NCI-H2081 (cell line): ENCODE measurements around the gene EID2B.
A peak's percentile ranks its signal among the peaks of the same experiment; 100 is the strongest.

Source experiments
- DNase-seq, 2 experiments: peaks; one replicate each; lab custom pipeline; 2025; lab: John Stamatoyannopoulos, UW

Gene EID2B, protein sequence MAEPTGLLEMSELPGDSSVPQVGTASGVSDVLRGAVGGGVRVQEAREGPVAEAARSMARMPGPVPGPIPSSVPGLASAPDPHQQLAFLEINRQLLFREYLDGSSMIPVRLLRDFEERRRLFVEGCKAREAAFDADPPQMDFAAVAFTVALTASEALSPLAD

DNA sequence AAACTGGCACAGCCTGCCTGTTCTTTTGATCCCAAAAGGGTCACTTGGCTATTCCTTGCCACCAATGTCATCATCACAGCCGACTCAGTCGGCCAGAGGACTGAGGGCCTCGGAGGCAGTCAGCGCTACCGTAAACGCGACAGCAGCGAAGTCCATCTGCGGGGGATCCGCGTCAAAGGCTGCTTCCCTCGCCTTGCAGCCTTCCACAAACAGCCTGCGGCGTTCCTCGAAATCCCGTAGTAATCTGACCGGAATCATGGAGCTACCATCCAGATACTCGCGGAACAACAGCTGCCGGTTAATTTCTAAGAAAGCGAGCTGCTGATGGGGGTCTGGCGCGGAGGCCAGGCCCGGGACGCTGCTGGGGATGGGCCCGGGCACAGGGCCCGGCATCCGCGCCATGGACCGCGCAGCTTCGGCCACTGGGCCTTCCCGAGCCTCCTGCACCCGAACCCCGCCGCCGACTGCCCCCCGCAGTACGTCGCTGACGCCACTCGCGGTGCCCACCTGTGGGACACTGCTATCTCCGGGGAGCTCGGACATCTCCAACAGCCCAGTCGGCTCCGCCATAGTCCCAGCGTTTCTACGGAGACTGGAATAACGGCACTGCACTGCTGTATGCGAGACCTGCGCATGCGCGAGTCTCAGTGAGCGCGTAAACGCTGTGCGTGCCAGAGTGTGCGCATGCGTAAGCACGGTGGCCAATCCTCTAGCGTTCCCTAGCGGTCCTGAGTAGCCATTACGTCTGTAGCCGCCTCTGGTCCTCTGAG, at the start of gene EID2B:
Gene EID2B, minus strand, starts transcription at position 620 of the 770 bp plus-strand sequence. Its CDS starts 50 bp downstream, at position 570.
- DNase-seq = peak; percentile 95 to 96

DNA sequence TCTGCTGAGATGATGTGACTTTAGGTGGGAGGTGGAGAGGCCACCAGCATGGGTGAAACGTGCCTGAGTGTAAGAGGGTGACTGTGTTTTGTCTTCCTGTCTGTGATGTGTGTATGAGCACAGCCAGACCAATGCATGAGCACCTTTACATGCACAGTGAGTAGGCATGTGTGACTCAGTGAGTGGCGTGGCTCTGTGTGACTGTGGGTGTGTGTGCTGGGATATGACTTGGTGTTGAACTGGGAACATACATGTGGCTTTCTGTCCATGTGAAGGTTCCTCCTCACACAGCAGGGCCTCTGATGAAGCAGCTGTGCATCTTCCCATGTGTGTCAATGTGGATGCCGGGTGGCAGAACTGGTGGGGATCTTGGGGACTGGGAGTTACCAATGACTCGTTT, 49.8 kb upstream of the EID2B start:
- no peak for DNase-seq

DNA sequence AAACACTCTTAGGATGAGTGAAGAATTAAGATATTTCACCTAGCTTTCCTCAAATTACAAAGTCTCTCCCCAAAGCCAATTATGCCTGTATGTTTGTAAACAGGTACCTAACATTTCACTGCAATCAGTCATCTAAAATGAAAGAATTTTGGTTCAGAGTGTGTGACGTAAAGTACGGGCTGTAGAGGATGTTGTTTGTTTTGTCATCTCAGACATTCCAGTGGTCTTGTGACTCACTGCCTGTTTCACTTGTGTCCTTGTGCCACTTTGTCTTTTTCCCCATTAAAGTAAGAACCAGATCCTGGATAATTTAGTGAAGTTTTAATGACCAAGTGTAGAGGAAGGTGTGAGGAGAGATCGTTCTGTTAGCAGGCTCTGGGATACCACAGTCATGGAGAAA, 36.0 kb upstream of the EID2B start:
- DNase-seq = no peak

DNA sequence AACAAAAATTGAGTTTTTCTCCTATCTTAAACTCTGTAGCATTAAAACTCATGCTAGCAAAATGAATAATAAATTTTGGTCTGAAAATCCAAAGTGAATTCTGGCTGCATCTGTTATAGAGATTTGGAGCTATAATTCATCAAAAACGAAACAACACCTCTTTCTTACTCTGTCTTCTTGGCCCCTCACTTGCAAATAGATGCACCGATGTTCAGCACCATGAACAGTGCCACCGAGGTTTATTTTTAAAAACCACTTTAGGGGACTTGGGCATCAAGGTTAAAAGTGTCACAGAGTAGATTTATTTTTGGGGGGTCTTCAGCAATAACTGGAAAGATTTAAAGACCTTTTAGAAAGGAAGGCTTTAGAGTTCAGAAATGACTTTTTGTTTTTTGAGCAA, 33.4 kb upstream of the EID2B start:
- DNase-seq = no peak

DNA sequence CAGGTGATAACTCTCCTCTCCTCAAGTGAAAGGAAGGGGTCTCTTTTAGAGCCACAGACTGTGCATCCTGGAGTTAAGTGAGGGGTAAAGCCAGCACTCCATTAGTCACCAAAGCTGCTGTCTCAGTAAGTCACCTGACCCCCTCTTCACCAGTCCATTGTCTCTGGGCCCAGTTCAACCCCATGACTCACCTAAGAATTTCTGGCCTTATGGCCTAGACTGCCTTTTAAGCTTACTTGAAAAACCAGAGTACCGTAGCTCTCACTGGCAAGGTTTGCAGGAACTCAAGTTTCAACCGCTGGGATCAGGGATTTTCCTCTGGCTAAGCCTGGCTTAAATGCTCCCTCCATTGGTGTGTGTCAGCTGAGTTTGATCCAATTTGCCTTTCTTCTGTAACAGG, 30.8 kb upstream of the EID2B start:
- no peak for DNase-seq

DNA sequence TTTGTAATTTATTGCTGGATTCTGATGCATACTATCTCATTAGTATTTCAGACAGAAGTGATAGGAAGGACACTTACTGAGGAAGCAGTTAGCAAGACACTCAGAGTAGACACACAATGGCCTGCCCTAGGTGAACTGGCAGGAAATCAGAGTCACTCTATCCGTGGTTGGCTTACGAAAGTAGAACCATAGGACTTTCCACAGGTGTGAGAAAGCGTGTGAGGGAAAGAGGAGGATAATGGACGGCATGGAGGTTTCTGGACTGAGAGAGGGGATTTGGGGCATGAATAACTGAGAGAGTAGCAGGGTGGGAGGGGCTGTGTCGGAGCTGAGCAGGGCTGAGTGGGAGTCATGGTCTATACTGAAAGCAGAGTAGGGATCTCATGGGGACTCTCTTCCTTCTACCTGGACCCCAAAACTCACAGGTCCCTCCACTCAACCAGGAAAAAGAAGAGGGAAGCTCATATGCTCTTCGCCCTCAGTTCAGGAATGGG, 26.0 kb upstream of the EID2B start:
- DNase-seq = no peak

DNA sequence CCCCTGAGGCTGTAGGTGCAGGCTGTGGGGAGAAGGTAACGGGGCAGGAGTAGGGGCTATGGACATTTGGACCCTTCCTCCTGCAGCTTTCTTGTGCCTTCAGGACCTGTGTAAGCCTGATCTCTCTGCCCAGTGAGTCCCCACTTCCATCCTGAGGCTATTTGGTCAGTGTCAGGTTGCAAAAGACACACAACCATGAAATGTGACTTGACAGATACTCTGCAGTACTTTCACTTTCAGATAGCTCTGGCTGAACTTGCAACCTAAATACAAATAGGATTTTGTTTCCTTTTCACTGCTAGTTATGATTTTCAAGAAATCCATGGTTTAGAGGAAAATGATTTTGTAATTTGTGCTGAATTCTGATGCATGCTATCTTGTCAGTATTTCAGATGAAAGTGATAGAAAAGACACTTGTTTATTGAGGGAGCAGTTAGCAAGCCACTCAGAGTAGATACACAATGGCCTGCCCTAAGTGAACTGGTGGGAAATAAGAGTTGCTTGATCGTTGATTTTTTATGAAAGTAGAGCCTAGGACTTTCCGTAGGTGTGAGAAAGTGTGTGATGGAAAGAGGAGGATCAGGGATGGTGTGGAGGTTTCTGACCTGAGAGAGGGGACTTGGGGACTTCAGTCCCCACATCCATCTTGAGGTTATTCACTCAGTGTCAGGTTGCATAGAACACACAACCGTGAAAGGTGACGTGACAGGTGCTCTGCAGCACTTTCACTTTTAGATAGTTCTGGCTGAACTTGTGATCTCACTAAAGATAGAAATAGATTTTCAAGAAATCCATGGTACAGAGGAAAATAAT, 25.4 kb upstream of the EID2B start:
- peak in 1 of 2 experiments; percentile 8 for DNase-seq

DNA sequence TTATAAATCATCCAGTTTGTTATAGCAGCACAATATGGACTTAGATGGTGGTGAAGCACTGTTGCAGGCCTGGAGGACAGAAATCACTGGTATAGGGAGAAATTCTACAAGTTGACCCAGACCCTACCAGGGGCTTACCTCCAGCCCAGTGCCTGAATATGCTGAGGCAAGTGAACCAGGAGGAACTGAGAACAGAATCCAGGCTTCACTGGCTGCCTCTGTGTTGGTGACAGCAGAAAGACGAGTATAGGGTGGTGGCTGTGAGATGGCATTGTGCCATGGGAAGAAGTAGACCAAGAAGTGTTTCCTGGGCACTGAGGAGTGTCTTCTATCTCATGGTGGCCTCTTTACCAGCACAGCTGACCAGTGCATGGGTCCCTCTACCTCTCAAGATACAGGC, 23.2 kb upstream of the EID2B start:
- no peak for DNase-seq

DNA sequence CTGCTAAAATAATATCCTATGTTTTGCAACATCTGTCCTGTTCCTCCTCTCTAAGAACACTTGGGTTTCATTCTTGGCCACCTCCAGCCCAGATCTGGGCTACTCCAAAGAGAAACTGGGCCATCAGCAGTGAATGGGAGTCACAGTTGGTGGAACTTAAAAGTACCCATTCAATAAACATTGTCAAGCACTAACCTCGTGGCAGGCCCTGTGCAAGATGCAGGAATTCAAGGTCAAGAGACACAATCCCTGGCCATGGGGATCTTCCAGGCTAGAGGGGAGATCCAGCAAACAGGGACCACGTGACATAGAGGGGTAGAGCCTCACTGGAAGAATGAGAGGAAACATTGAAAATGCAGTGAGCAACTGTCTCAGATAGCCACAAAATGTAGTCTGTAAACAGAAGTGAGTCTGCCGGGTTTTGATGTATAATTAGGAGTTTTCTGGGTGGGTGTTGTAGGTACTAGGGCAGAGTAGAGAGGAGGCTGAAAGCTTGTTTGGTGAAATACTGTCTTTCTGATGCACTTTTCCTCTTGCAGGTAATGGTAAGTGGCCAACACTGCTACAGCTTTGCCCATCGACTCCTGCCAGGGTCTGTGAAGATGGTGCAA, 22.2 kb upstream of the EID2B start:
- no peak for DNase-seq

DNA sequence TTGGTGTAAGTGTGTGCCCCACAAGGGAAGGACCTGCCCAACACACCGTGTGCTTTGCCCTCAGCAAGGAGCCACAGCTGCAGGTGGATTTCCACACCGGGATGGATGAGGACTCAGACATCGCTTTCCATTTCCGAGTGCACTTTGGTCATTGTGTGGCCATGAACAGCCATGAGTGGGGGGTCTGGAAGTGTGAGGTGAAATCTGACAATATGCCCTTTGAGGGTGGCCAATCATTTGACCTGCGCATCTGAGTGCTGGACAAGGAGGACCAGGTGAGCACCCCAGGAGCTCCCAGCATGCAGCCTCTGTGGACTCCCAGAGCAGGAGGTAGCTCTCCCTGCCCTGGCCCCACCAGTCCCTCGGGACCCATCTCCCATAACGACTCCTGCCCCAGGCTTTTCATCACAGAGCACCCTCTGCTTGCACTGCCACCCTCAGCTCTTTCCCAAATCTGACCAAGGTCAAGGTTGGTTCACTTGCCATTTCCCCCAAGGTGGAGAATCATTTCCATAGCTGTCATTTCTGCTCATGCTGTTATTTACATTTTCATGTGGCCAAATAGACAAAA, 20.5 kb upstream of the EID2B start:
- no peak for DNase-seq

DNA sequence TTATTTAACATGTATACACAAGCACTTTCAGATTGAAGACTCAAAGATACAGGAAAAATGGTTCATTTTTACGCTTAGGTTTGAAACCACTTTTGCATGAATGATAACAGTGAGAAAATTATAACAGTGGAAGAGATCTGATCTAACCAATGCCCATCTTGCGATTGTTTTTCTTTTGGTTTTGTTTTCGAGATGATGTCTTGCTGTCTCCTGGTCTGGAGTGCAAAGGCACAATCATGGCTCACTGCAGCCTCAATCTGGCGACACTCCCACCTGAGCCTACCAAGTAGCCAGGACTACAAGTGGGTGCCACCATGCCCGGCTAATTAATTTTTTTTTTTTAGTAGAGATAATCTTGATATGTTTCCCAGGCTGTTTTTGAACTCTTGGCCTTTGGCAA, 17.5 kb upstream of the EID2B start:
- no peak for DNase-seq

DNA sequence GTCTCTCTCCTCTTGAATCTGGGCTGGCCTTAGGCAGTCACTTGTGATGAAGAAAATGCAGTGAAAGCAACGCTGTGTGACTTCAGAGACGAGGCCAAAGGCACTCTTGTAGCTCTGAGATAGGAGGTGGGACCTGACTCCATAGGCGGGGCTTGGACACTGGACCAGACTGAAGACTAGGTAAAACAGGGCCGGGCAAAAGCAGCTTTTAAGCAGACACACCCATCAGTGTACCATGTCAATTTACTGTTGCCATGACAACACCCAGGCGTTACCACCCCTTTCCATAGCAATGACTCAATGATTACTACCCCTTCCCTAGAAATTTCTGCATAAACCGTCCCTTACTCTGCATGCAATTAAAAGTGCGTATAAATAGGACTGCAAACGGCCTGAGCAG, 13.9 kb upstream of the EID2B start:
- DNase-seq = no peak

DNA sequence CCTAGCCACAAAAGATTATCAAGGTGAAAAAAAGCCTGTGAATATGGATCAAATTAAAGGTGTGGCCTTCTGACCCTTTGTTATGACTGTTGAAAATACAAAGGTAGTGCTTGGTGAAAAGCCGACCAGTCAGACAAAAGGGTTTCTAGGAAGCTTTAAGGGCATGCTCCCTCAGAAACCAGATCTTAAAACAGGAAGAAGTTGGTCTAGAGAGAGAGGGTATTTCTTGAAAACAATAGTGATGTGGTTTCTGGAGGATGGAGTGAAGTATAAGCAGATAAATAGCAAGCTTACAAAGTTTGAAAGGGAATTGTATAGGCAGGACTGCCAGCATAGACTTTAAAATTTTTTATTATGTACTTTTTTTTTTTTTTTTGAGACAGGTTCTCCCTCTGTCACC, 12.3 kb upstream of the EID2B start:
- no peak for DNase-seq

DNA sequence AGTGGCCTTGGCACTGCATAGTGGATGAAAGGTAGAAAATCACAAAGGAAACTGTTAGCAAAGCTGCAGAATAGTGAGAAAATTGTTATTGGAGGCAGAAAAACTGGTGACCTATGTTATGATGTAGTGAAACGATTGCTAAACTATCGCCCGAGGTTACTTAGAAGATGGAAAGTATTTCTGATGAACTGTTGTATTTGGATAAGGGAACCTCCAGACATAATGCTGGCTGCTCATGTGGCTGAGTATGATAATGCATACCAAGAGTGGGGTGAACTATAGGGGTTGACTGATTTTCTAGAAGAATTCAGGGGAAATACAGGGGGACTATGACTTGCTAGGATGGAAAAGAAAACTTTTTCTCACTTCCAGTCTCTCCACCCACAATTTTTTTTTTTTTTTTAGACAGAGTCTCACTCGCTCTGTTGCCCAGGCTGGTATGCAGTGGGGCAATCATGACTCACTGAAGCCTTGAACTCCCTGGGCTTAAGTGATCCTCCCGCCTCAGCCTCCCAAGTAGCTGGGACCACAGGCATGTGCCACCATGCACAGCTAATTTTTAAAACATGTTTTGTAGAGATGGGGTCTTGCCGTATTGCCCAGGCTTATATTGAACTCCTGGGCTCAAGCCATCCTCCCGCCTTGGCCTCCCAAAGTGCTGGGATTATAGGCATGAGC, 11.7 kb upstream of the EID2B start:
- no peak for DNase-seq

DNA sequence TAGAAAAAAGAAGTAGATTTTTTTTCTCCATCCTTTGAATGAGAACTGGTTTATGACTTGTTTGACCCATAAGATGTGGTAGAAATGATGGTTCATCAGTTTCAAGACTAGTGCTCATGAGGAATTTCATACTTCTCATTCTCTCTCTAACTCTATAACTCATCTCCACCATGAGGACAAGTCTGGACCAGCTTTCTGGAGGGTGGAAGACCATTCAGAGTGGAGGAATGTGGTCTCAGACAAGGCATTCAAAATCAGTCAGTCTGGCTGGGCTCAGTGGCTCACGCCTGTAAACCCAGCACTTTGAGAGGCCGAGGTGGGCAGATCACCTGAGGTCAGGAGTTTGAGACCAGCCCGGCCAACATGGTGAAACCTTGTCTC, 10.8 kb upstream of the EID2B start:
- no peak for DNase-seq

DNA sequence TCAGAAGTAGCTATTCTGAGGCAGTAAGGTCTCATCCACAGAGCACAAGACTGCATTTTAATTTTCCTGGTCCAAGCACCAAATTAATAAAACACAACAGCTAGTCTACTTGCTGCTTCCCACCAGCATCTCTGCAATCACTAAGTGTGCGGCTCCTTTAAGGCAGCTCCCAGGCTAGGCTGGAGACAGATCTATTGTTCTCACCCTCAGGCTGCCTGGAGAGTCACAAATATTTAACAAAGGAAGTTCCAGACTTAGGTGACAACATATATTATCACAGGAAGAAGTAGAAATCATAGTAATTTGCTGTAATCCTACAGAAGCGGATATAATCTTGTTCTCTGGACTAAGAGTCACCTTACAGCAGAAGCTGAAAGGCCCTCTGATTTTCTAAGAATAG, 9.6 kb upstream of the EID2B start:
- DNase-seq = peak; percentile 32 to 76

DNA sequence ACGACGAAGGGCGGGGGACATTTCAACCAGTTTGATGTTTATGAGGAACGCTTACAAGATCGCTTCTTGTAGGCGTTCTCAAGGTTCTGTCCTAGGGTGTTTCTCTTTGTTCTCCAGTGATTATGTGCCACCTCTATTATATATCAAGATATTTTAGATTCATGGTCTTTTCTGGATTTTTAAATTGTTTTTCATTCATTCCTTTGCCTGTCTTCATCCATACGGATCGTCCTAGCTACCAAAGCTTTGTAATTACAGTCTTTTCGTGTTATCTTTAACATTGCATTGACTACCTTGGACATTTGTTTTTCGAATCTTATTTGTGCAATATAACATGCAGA, 7.7 kb upstream of the EID2B start:
- DNase-seq = no peak

DNA sequence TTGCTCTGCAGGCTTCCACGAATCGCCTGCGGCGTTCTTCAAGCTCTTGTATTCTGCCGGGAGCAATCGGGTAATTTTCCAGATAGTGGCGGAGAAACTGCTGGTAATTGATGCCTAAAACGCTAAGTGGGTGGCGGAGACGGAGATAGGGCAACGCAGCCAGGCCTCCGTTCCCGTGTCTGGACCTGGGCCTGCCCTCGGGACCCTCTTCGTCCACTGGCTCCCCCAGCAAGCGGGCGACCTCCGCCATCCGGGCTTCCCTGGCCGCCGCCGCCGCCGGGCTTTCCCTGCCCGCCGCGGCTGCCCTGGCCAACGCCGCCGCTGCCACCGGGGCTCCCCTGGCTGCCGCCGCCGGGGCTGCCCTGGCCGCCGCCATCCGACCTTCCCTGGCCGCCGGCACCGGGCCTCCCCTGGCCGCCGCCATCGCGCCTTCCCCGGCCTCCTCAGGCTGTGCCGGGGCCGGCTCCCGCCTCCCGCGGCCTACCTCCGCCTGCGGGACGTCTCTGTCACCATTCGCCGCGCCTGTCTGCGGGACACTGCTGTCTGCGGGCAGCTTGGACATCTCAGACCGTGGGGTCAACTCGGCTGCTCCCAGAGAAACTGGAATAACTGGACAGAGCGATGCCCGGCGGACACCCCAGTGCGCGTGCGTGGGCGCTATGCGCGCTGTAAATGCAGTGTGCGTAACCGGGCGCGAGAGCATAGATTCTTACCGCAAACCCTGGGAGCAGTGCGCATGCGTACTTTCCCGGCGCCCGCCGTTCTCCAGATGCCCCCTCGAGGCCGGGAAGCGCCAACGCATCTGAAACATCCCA, 7.1 kb upstream of the EID2B start, which contains the start of gene EID2:
Gene EID2, minus strand, starts transcription at position 644 of the 815 bp plus-strand sequence. Its CDS starts 82 bp downstream, at position 562.
- DNase-seq = peak; percentile 90 to 92

DNA sequence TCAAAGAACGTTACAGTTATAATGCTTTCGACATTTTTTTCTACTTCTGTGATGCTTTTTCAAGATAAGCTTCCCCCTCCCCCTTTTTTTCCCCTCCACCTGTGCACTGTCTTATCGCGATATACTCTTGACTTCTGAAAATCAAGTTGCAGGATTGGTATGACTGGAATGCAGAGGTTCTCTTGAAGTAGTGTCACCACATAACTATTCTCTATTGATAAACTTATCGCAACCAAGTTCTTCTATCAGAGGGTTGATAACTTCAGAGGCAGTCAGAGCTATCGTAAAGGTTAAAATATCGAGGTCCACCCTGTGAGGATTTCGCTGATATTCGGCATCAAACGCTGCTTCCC, 6.5 kb upstream of the EID2B start:
- no peak for DNase-seq

DNA sequence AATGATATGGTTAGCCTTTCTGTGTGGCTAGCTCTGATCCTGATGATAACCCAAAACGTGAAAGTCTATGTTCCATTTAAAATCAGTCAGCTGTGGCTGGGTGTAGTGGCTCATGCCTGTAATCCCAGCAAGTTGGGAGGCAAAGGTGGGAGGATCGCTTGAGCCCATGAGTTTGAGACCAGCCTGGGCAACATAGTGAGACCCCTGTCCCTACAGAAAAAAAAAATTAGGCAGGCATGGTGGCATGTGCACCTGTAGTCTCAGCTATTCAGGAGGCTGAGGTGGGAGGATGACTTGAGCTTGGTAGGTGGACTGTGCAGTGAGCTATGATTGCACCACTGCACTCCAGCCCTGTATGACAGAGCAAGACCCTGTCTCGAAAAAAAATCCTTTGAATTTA, 1.1 kb upstream of the EID2B start:
- DNase-seq = no peak

DNA sequence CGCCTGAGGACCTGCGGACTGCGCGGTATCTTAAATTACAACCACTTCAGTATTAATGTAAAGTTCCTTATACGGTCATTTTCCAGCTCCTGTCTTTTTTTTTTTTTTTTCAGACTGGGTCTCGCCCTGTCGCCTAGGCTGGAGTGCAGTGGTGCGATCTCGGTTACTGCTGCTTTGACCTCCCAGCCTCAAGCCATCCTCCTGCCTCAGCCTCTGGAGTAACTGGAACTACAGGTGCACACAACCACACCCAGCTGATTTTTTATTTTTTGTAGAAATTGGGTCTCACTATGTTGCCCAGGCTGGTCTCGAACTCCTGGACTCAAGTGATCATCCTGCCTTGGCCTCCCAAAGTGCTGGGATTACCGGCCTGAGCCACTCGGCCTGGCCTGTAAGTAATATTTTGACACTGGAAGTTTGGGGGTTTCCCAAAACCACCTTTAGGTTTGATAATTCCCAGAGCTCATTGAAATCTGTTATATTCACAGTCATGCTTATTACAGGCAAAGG, 406 bp upstream of the EID2B start:
- no peak for DNase-seq
